Liver (tissue), 3 donors: Measurements from ENCODE around the gene ATG5.

Experiments
- ATF3 ChIP-seq: IDR thresholded peaks from 2 replicates; pipeline ENCODE4 v1.6.1; 2016; ENCODE audit warnings: antibody characterized with exemption
- CTCF ChIP-seq: fragments of 150-350 bp; IDR thresholded peaks from 2 replicates; pipeline ENCODE4 v1.5.1; 2017; ENCODE audit warnings: improper control_type of control experiment, low read depth, low read length; ENCODE audit not compliant: missing input control
- EGR1 ChIP-seq, 2 donors: IDR thresholded peaks; 2 replicates each; pipeline ENCODE4 v1.6.1; 2016 to 2018; ENCODE audit warnings: antibody characterized with exemption in 2 of 2, low read depth in 2 of 2
- GABPA ChIP-seq, 2 donors: IDR thresholded peaks in 1 of 2; conservative IDR thresholded peaks in 1 of 2; 2 replicates each; pipeline ENCODE4 v1.6.1; 2016; ENCODE audit warnings: antibody characterized with exemption in 2 of 2, mild to moderate bottlenecking in 1 of 2, moderate library complexity in 1 of 2
- RAD21 ChIP-seq, 2 donors: IDR thresholded peaks; 2 replicates each; pipeline ENCODE4 v1.6.1; 2016; ENCODE audit warnings: antibody characterized with exemption in 2 of 2, mild to moderate bottlenecking in 2 of 2
- REST ChIP-seq: IDR thresholded peaks from 2 replicates; pipeline ENCODE4 v1.6.1; 2016; ENCODE audit warnings: antibody characterized with exemption, mild to moderate bottlenecking
- RXRA ChIP-seq, 2 donors: IDR thresholded peaks; 2 replicates each; pipeline ENCODE4 v1.6.1; 2017 to 2018; ENCODE audit warnings: antibody characterized with exemption in 2 of 2, mild to moderate bottlenecking in 1 of 2
- SP1 ChIP-seq: IDR thresholded peaks from 2 replicates; pipeline ENCODE4 v1.6.1; 2018; ENCODE audit warnings: antibody characterized with exemption, mild to moderate bottlenecking
- TAF1 ChIP-seq: conservative IDR thresholded peaks from 2 replicates; pipeline ENCODE4 v1.6.1; 2016; ENCODE audit warnings: antibody characterized with exemption, mild to moderate bottlenecking
- YY1 ChIP-seq: IDR thresholded peaks from 2 replicates; pipeline ENCODE4 v1.6.1; 2016; ENCODE audit warnings: antibody characterized with exemption, mild to moderate bottlenecking
- ZBTB33 ChIP-seq: IDR thresholded peaks from 2 replicates; pipeline ENCODE4 v1.6.1; 2016; ENCODE audit warnings: antibody characterized with exemption
- donor health status: healthy.
- donor health status: healthy.

GRCh38 chr6:106281088-106281487 is 44.5 kb downstream of the ATG5 start:
- TF ChIP-seq REST (no peak), CTCF (no peak), EGR1 (IDR thresholded peaks at IDR 0.05; ENCODE audit: low read depth in 2 of 2) (no peak), YY1 (no peak), ZBTB33 (no peak), ATF3 (no peak), TAF1 (no peak), RAD21 (IDR thresholded peaks at IDR 0.05) (no peak), RXRA (IDR thresholded peaks at IDR 0.05) (no peak), SP1 (no peak), GABPA (IDR thresholded peaks at IDR 0.05 in 1 of 2, conservative IDR thresholded peaks at IDR 0.05 in 1 of 2) (no peak)
